Measurements from ENCODE around the gene LCK.

DNA sequence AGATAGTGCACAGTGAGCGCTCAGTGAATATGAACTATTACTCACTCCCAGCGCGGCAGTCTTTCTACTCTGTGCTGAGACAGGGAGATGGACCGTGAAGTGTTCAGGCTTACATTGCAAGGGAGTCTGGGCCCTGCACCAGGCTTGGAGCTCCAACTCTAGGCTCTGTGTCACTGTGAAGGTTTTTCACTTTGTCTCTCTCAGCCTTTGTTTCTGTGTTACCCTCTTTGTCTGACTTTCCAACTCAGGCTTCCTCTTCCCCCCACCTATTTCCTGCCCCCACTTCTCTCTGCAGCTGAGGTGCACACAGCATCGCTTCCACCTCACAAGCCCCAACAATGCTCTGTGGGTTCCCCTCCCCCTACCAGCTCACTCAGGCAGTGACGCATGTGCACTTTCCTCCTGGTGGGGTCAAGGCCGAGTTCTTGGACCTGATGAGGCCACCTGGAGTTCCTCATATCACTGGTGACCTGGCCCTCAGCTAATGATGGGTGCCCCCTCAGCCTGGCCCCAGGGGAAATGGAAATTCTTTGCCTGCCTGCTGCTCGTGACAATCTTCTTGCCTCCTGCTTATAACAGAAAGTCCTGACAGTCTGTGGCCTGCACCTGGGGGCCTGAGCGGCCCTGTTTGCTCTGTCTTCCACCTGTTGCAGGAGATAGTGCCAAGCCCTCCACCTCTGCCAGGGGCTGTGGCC is 1.1 kb upstream of the LCK start:
- no peak for TF ChIP-seq CTCF (IDR thresholded peaks at IDR 0.05)
- TF ChIP-seq POLR2A (IDR thresholded peaks at IDR 0.05): no peak
- TF ChIP-seq EP300 (IDR thresholded peaks at IDR 0.05): no peak
